Measurements from ENCODE around the gene MYT1.

GRCh38 chr20:64160526-64161355, 3.5 kb upstream of the MYT1 start:
- no peak for TF ChIP-seq CTCF (IDR thresholded peaks at IDR 0.05)
- TF ChIP-seq POLR2AphosphoS5 (IDR thresholded peaks at IDR 0.05) = no peak
